CD4-positive, alpha-beta T cell (primary cell): ENCODE data around the gene NR3C1. TPM values are rescaled to one million over a fixed set of nuclear protein-coding genes. Genes with fewer than 3 reads are reported as not detected.
"Not testable (repeated sequence)": the region's sequence is repeated elsewhere in the genome, so short reads cannot be mapped to it uniquely, and the experiment has no call there.

Experiments
- ATAC-seq: fragments of 200-7000 bp; cut with Tn5 transposase; one replicate; pipeline ENCODE4 v1.10.0; 2022; ENCODE audit warnings: mild to moderate bottlenecking; ENCODE audit not compliant: poor library complexity
- CTCF ChIA-PET: fragments of 350-600 bp; sonication (Branson Sonifier 250); formaldehyde crosslinking; loops from one replicate; lab custom pipeline; 2021; ENCODE audit warnings: antibody characterized with exemption, inconsistent platforms; lab: Charles Lee
- POLR2A ChIA-PET: fragments of 350-600 bp; sonication (Branson Sonifier 250); formaldehyde crosslinking; loops from one replicate; lab custom pipeline; 2021; ENCODE audit warnings: antibody characterized with exemption, inconsistent platforms; lab: Charles Lee
- DNase-seq, 14 experiments: peaks; one replicate each; pipeline ENCODE4 v3.0.0-alpha.2; 2013 to 2020; ENCODE audit warnings: mixed read lengths in 2 of 14
- H3K27ac ChIP-seq, 2 donors: one replicate each; pipeline versions ENCODE4 v1.5.1 to v1.7.0; 2013; ENCODE audit warnings: low read length in 2 of 2, low read depth in 1 of 2, mild to moderate bottlenecking in 1 of 2
- H3K27me3 ChIP-seq, 2 experiments: 1 replicate in 1 of 2; 2 replicates in 1 of 2; pipeline versions ENCODE4 v1.6.1 to v1.7.0; 2013; ENCODE audit warnings: low read length in 2 of 2, control low read depth in 1 of 2, mild to moderate bottlenecking in 1 of 2, moderate library complexity in 1 of 2; ENCODE audit not compliant: insufficient read depth in 2 of 2, control insufficient read depth in 1 of 2
- H3K36me3 ChIP-seq: one replicate; pipeline ENCODE4 v1.6.1; 2013; ENCODE audit warnings: low read length, control low read depth; ENCODE audit not compliant: insufficient read depth
- H3K4me1 ChIP-seq: one replicate; pipeline ENCODE4 v1.6.1; 2013; ENCODE audit warnings: low read length, control low read depth; ENCODE audit not compliant: insufficient read depth
- H3K4me3 ChIP-seq: one replicate; pipeline ENCODE4 v1.5.1; 2013; ENCODE audit warnings: mild to moderate bottlenecking, low read length, moderate library complexity
- H3K9me3 ChIP-seq, 2 experiments: 1 replicate in 1 of 2; 2 replicates in 1 of 2; pipeline versions ENCODE4 v1.6.1 to v1.7.0; 2013; ENCODE audit warnings: low read length in 2 of 2, mild to moderate bottlenecking in 2 of 2, control low read depth in 1 of 2, moderate library complexity in 1 of 2; ENCODE audit not compliant: control insufficient read depth in 1 of 2, insufficient read depth in 1 of 2
- H3K27ac Mint-ChIP-seq: one replicate; pipeline ENCODE4 v1.8.0; 2020; ENCODE audit warnings: mixed read lengths
- H3K27me3 Mint-ChIP-seq: one replicate; pipeline ENCODE4 v1.8.0; 2021; ENCODE audit warnings: mixed read lengths
- H3K36me3 Mint-ChIP-seq: one replicate; pipeline ENCODE4 v1.8.0; 2021; ENCODE audit warnings: low read depth, mixed read lengths
- H3K4me1 Mint-ChIP-seq: one replicate; pipeline ENCODE4 v1.8.0; 2021; ENCODE audit warnings: low read depth, mixed read lengths
- H3K4me3 Mint-ChIP-seq: one replicate; pipeline ENCODE4 v1.8.0; 2020; ENCODE audit warnings: mild to moderate bottlenecking, mixed read lengths
- H3K9me3 Mint-ChIP-seq: one replicate; pipeline ENCODE4 v1.8.0; 2020; ENCODE audit warnings: mixed read lengths
- CTCF ChIP-seq: fragments of 200-600 bp; IDR thresholded peaks from one replicate; pipeline ENCODE4 v1.8.0; 2022; ENCODE audit warnings: antibody characterized with exemption, mild to moderate bottlenecking
- intact Hi-C, 2 experiments: fragments of 100-400 bp; cut with DNase I in 1 of 2; cut with micrococcal nuclease in 1 of 2; formaldehyde crosslinking; loops; one replicate each; pipeline versions ENCODE4 v1.15.1 to v1.9.0; 2023 to 2025; cut with DNase I, micrococcal nuclease
- total RNA-seq, 174 experiments: library from RNA in 2 of 174; stranded (reverse) in 2 of 174; gene quantifications; one replicate each; pipeline ENCODE4 v1.2.3 and lab custom pipeline; 2021 to 2026

NR3C1 gene
- total RNA-seq, 2 experiments from 2014 or later, result 168 to 191 TPM

GRCh38 chr5:143337946-143338345 is 65.5 kb downstream of the NR3C1 start:
- Histone ChIP-seq H3K36me3 (peaks cover 2% of the 10 kb centered on the region), H3K27me3 (no peaks in the 10 kb centered on the region), H3K9me3 (no peaks in the 10 kb centered on the region), H3K4me1 (no peaks in the 10 kb centered on the region), H3K4me3 (no peak overlapping the region), H3K27ac (no peak overlapping the region)
- ChIA-PET POLR2A (interaction anchor here (0.9 kb wide), 1 partner anchor 10 kb away, joined by 4 read pairs; no protein-coding TSS in a partner anchor), CTCF (interaction anchor here (1.1 kb wide), 1 partner anchor 14 kb away, joined by 3 read pairs; no protein-coding TSS in a partner anchor)
- DNase-seq (no peak), ATAC-seq (no peak)
- peaks cover 56% of the 10 kb centered on the region for H3K36me3 Mint-ChIP-seq
- H3K4me1 Mint-ChIP-seq, result peaks cover 55% of the 10 kb centered on the region
- H3K4me3 Mint-ChIP-seq, result no peak overlapping the region
- no peaks in the 10 kb centered on the region for H3K9me3 Mint-ChIP-seq
- intact Hi-C loops, result loop anchor here in 1 of 2 experiments (5.0 kb wide), 1 partner anchor 39 kb away; no protein-coding TSS in a partner anchor
- H3K27ac Mint-ChIP-seq, result no peak overlapping the region
- H3K27me3 Mint-ChIP-seq, result no peaks in the 10 kb centered on the region
- TF ChIP-seq CTCF, result no peak

DNA sequence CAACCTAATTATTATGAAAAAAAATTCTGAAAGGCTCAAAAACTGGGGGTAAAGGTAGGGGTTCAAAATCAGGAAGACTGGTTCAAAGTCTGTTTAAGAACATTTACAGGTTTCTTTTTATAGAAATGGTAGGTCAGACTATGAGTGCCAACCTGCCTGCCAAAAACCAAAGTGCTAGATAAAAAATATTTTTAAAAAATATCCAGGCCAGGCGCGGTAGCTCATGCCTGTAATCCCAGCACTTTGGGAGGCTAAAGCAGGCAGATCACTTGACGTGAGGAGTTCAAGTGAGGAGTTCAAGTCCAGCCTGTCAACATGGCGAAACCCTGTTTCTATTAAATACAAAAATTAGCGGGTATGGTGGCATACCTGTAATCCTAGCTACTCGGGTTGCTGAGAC is 67.0 kb downstream of the NR3C1 start:
- Mint-ChIP-seq H3K27me3 (no peaks in the 10 kb centered on the region), H3K4me1 (peaks cover 48% of the 10 kb centered on the region), H3K4me3 (no peak overlapping the region), H3K36me3 (peaks cover 63% of the 10 kb centered on the region), H3K27ac (peak overlapping the region; percentile 7), H3K9me3 (no peaks in the 10 kb centered on the region)
- no peak for TF ChIP-seq CTCF
- H3K4me1 ChIP-seq, result no peaks in the 10 kb centered on the region
- ATAC-seq, result no peak
- ChIA-PET CTCF (interaction anchor here (1.4 to 1.7 kb wide), 3 partner anchors 11 to 62 kb away, joined by 3 to 4 read pairs (median 3); no protein-coding TSS in a partner anchor), POLR2A (interaction anchor here (1.4 kb wide), 1 partner anchor 18 kb away, joined by 6 read pairs; no protein-coding TSS in a partner anchor)
- peaks cover 2% of the 10 kb centered on the region for H3K36me3 ChIP-seq
- intact Hi-C loops, result loop anchor here in 1 of 2 experiments (5.0 kb wide), 1 partner anchor 41 kb away; no protein-coding TSS in a partner anchor
- no peak overlapping the region for H3K4me3 ChIP-seq
- no peaks in the 10 kb centered on the region for H3K27me3 ChIP-seq
- no peak overlapping the region for H3K27ac ChIP-seq
- no peak for DNase-seq
- no peaks in the 10 kb centered on the region for H3K9me3 ChIP-seq

GRCh38 chr5:143334903-143335302 is 68.6 kb downstream of the NR3C1 start:
- no peak overlapping the region for H3K27ac ChIP-seq

GRCh38 chr5:143334380-143334779 is 69.1 kb downstream of the NR3C1 start:
- POLR2A ChIA-PET, H3K4me1 ChIP-seq, H3K36me3 ChIP-seq, H3K27ac Mint-ChIP-seq, H3K9me3 ChIP-seq, H3K9me3 Mint-ChIP-seq, H3K27ac ChIP-seq, DNase-seq, H3K4me3 Mint-ChIP-seq, H3K4me3 ChIP-seq, intact Hi-C loops, ATAC-seq, H3K27me3 Mint-ChIP-seq, H3K27me3 ChIP-seq: not testable (repeated sequence)
- peaks cover 55% of the 10 kb centered on the region for H3K36me3 Mint-ChIP-seq
- CTCF ChIA-PET, result interaction anchor here (1.2 kb wide), 1 partner anchor 8 kb away, joined by 3 read pairs; no protein-coding TSS in a partner anchor
- H3K4me1 Mint-ChIP-seq, result peaks cover 39% of the 10 kb centered on the region

More at GRCh38 chr5:143334903-143335302, 68.6 kb downstream of the NR3C1 start:
- peaks cover 45% of the 10 kb centered on the region for H3K4me1 Mint-ChIP-seq
- CTCF ChIA-PET, result interaction anchor here (1.2 kb wide), 1 partner anchor 9 kb away, joined by 3 read pairs; no protein-coding TSS in a partner anchor
- H3K36me3 ChIP-seq, result peaks cover 2% of the 10 kb centered on the region
- POLR2A ChIA-PET, result no interaction called here
- no peak for ATAC-seq
- H3K4me1 ChIP-seq, result no peaks in the 10 kb centered on the region
- H3K4me3 ChIP-seq, result no peak overlapping the region
- H3K9me3 ChIP-seq, result no peaks in the 10 kb centered on the region
- H3K27me3 ChIP-seq, result no peaks in the 10 kb centered on the region
- no peaks in the 10 kb centered on the region for H3K27me3 Mint-ChIP-seq
- H3K27ac Mint-ChIP-seq, result no peak overlapping the region
- peaks cover 60% of the 10 kb centered on the region for H3K36me3 Mint-ChIP-seq
- no peak overlapping the region for H3K4me3 Mint-ChIP-seq
- no peak for DNase-seq
- H3K9me3 Mint-ChIP-seq, result no peaks in the 10 kb centered on the region
- no peak for TF ChIP-seq CTCF
- intact Hi-C loops, result loop anchor here in 1 of 2 experiments (5.0 kb wide), 1 partner anchor 42 kb away; no protein-coding TSS in a partner anchor
